Amniotic stem cell (primary cell): ENCODE results near the gene FMOD.

Experiments
- DNase-seq: peaks from one replicate; lab custom pipeline; 2025; lab: John Stamatoyannopoulos, UW

FMOD gene

GRCh38 chr1:203351037-203351625, at the start of gene FMOD:
Gene FMOD, minus strand, starts transcription at chr1:203351122. Its CDS starts 2,852 bp downstream, at chr1:203348270.
- DNase-seq, result no peak

- DNase-seq, result no peak
Measured at GRCh38 chr1:203396595-203397194, 45.8 kb upstream of the FMOD start.

GRCh38 chr1:203395751-203396150, 44.8 kb upstream of the FMOD start:
- no peak for DNase-seq

GRCh38 chr1:203390298-203390697, 39.4 kb upstream of the FMOD start:
- DNase-seq, result no peak

GRCh38 chr1:203388683-203389082, 37.8 kb upstream of the FMOD start:
- no peak for DNase-seq

- no peak for DNase-seq
Measured at GRCh38 chr1:203382026-203382425, 31.1 kb upstream of the FMOD start.

GRCh38 chr1:203381151-203381751, 30.3 kb upstream of the FMOD start:
- DNase-seq, result no peak

- no peak for DNase-seq
Measured at GRCh38 chr1:203380420-203381150, 29.7 kb upstream of the FMOD start.

- DNase-seq, result no peak
Measured at GRCh38 chr1:203379825-203380224, 28.9 kb upstream of the FMOD start.

GRCh38 chr1:203378556-203379245, 27.8 kb upstream of the FMOD start:
- no peak for DNase-seq

GRCh38 chr1:203373991-203374390, 23.1 kb upstream of the FMOD start:
- no peak for DNase-seq

GRCh38 chr1:203373002-203373401, 22.1 kb upstream of the FMOD start:
- DNase-seq, result no peak

- DNase-seq, result no peak
Measured at GRCh38 chr1:203371288-203371687, 20.4 kb upstream of the FMOD start.

- no peak for DNase-seq
Measured at GRCh38 chr1:203369666-203370065, 18.7 kb upstream of the FMOD start.

GRCh38 chr1:203368624-203369451, 17.9 kb upstream of the FMOD start:
- DNase-seq, result peak; percentile 46

GRCh38 chr1:203367057-203367456, 16.1 kb upstream of the FMOD start:
- DNase-seq, result no peak

GRCh38 chr1:203366476-203366875, 15.6 kb upstream of the FMOD start:
- peak; percentile 25 for DNase-seq

- no peak for DNase-seq
Measured at GRCh38 chr1:203364806-203365205, 13.9 kb upstream of the FMOD start.

GRCh38 chr1:203364094-203364801, 13.3 kb upstream of the FMOD start:
- DNase-seq, result no peak

- DNase-seq, result no peak
Measured at GRCh38 chr1:203362720-203363025, 11.8 kb upstream of the FMOD start.
